ENCODE measurements around the gene LY6G6D. TPM values are rescaled to one million over a fixed set of nuclear protein-coding genes. Genes with fewer than 3 reads are reported as not detected.

LY6G6D gene
- total RNA-seq, 4 donors from 2014 or later, result not detected

- intact Hi-C loops (cut with DNase I), result loop anchor here (5.0 kb wide), 1 partner anchor 35 kb away; the partner anchor contains the start of gene CLIC1
- peaks cover 0 to 4% of the 10 kb centered on the region in 2 donors for H3K36me3 ChIP-seq
- no peaks in the 10 kb centered on the region for H3K27me3 ChIP-seq
- H3K4me1 ChIP-seq, result peaks cover 20 to 21% of the 10 kb centered on the region in 2 donors
- no peak for DNase-seq
- H3K4me3 ChIP-seq (replicated peaks in 1 of 3), result peak overlapping the region; percentile 33 to 90 (median 75)
- no peaks in the 10 kb centered on the region for H3K9me3 ChIP-seq
- WGBS, 2 donors, result 30 to 33% methylated on average over 7 of the region's 7 CpGs
- H3K27ac ChIP-seq, result peak overlapping the region; percentile 5 to 99 (median 96)
- no peak for TF ChIP-seq POLR2A (IDR thresholded peaks at IDR 0.05)
- TF ChIP-seq, protein P1, sequence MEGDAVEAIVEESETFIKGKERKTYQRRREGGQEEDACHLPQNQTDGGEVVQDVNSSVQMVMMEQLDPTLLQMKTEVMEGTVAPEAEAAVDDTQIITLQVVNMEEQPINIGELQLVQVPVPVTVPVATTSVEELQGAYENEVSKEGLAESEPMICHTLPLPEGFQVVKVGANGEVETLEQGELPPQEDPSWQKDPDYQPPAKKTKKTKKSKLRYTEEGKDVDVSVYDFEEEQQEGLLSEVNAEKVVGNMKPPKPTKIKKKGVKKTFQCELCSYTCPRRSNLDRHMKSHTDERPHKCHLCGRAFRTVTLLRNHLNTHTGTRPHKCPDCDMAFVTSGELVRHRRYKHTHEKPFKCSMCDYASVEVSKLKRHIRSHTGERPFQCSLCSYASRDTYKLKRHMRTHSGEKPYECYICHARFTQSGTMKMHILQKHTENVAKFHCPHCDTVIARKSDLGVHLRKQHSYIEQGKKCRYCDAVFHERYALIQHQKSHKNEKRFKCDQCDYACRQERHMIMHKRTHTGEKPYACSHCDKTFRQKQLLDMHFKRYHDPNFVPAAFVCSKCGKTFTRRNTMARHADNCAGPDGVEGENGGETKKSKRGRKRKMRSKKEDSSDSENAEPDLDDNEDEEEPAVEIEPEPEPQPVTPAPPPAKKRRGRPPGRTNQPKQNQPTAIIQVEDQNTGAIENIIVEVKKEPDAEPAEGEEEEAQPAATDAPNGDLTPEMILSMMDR (IDR thresholded peaks at IDR 0.05), result no peak
Measured at GRCh38 chr6:31701666-31702404, 13.3 kb upstream of the LY6G6D start.

GRCh38 chr6:31702405-31702818, 12.7 kb upstream of the LY6G6D start:
- H3K9me3 ChIP-seq, result no peaks in the 10 kb centered on the region
- peak overlapping the region; percentile 95 to 99 (median 96) for H3K27ac ChIP-seq
- H3K36me3 ChIP-seq, result peaks cover 0 to 4% of the 10 kb centered on the region in 2 donors
- DNase-seq, result no peak
- intact Hi-C loops (cut with DNase I), result loop anchor here (5.0 kb wide), 1 partner anchor 35 kb away; the partner anchor contains the start of gene CLIC1
- H3K4me3 ChIP-seq (replicated peaks in 1 of 3), result peak overlapping the region; percentile 33 to 90 (median 75)
- WGBS, 2 donors, result 0 to 1% methylated on average over 10 of the region's 10 CpGs
- H3K4me1 ChIP-seq, result peaks cover 20 to 21% of the 10 kb centered on the region in 2 donors
- no peak for TF ChIP-seq POLR2A (IDR thresholded peaks at IDR 0.05)
- TF ChIP-seq, protein P1 (IDR thresholded peaks at IDR 0.05), result no peak
- no peaks in the 10 kb centered on the region for H3K27me3 ChIP-seq

DNA sequence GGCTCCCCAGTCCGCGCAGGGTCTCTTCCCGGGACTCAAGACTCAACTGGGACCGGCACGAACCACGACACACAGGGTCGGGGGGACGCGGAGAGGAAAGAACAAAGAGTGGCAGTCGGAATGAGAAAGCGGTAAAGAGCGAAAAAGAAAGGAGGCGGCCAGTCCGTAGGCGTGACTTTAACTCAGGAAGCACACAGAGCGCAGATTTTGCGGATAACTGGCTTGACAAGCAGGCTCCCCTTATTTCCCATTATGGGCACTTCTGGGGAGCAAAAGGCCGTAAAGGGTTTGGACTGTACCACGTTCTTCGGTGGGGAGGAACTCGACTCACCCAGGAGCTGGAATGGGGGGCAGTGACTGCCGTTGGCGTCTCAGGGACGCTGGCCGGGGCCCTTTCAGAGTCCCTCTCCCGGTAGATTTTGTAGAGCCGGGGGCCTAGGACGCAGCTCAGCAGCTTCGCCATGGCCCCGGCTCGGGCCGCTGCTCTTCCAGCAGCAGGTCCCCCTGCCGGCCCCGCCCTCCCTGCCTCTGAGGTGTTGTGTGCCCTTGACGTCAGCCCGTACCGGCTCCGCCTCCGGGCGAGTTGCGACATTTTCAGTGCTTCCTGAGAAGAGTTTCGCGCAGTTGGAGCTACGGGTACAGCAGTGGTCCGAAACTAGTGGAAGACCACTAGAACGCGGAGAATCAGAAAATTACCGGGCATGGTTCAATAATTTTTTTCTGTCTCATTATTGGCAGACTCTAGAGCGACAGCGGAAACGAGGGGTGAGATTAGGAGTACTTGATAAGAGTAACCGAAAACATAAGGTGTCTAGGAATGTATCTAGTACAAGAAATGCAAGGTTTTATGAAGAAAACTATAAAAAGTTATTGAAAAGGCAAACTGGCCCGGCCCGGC, 12.1 kb upstream of the LY6G6D start, which contains the start of gene ABHD16A:
Gene ABHD16A, minus strand, starts transcription at position 506 of the 898 bp plus-strand sequence. Its CDS starts 43 bp downstream, at position 463.
- Histone ChIP-seq H3K27ac (peak within 1 kb of the TSS; percentile 95 to 99 (median 96)), H3K36me3 (peaks cover 0 to 4% of the 10 kb centered on the region in 2 donors), H3K4me3 (replicated peaks in 1 of 3) (peak within 1 kb of the TSS; percentile 33 to 90 (median 75)), H3K9me3 (no peaks in the 10 kb centered on the region), H3K27me3 (no peaks in the 10 kb centered on the region), H3K4me1 (peaks cover 20 to 21% of the 10 kb centered on the region in 2 donors)
- intact Hi-C loops (cut with DNase I), result loop anchor here (5.0 kb wide), 1 partner anchor 34 kb away; the partner anchor contains the start of gene CLIC1
- 1% methylated on average over 46 to 51 of the region's 54 CpGs for WGBS, 2 donors
- DNase-seq, result peak; percentile 100
- TF ChIP-seq, protein P1 (IDR thresholded peaks at IDR 0.05), result no peak
- TF ChIP-seq POLR2A (IDR thresholded peaks at IDR 0.05), result peak; percentile 82 to 97

DNA sequence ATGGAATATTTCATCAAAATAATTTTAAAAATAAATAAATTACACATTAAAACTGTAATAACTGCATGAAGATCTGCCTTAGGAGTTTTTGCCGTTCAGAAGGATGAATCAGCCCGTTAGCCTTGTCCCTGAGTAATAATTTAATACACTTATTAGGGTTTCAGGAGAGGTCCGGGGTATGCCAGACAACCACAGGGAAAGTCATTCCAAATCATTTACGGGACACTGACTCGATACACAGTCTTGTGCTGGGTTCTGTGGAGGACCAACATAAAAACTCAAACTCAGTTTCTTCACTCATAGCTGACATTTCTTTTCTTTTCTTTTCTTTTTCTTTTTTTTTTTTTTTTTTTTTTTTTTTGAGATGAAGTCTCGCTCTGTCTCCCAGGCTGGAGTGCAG, 9.2 kb upstream of the LY6G6D start:
- no peak for TF ChIP-seq POLR2A (IDR thresholded peaks at IDR 0.05)
- TF ChIP-seq, protein P1 (IDR thresholded peaks at IDR 0.05), result no peak

More for the DNA sequence above, 9.2 kb upstream of the LY6G6D start:
- Histone ChIP-seq H3K4me3 (replicated peaks in 1 of 3) (no peak overlapping the region), H3K4me1 (peaks cover 17 to 23% of the 10 kb centered on the region in 2 donors), H3K27me3 (no peaks in the 10 kb centered on the region), H3K27ac (no peak overlapping the region), H3K9me3 (no peaks in the 10 kb centered on the region), H3K36me3 (no peaks in the 10 kb centered on the region)
- WGBS, 2 donors, result 93% methylated on average over 6 of the region's 6 CpGs
- no peak for DNase-seq
- intact Hi-C loops (cut with DNase I), result no loop called here
